Adrenal gland (tissue), 12 donors: ENCODE results near the gene CGGBP1. TPM values are rescaled to one million over a fixed set of nuclear protein-coding genes. Genes with fewer than 3 reads are reported as not detected.

ENCODE experiments used
- DNase-seq, 7 donors: peaks; one replicate each; pipeline ENCODE4 v3.0.0-alpha.2; 2019 to 2020
- H3K27ac ChIP-seq, 5 donors: fragments of 200-600 bp; sonication (generic) in 4 of 5; 1 replicate in 3 of 5; 2 replicates in 2 of 5; pipeline versions ENCODE4 v1.5.1 to v1.8.0; 2016 to 2020; ENCODE audit warnings: mild to moderate bottlenecking in 1 of 5
- H3K27me3 ChIP-seq: fragments of 200-600 bp; 2 replicates; pipeline ENCODE4 v1.8.0; 2021
- H3K36me3 ChIP-seq, 2 donors: fragments of 200-600 bp; replicated peaks in 1 of 2; 1 replicate in 1 of 2; 2 replicates in 1 of 2; pipeline versions ENCODE4 v1.5.1 to v1.8.0; 2018 to 2022
- H3K4me1 ChIP-seq, 2 donors: fragments of 200-600 bp; replicated peaks in 1 of 2; 1 replicate in 1 of 2; 2 replicates in 1 of 2; pipeline versions ENCODE4 v1.5.1 to v1.8.0; 2018 to 2021
- H3K4me3 ChIP-seq, 4 donors: fragments of 200-600 bp; sonication (generic) in 3 of 4; one replicate each; pipeline ENCODE4 v1.5.1; 2016 to 2018
- H3K9me3 ChIP-seq, 3 donors: fragments of 200-600 bp; sonication (generic) in 1 of 3; replicated peaks in 1 of 3; 1 replicate in 2 of 3; 2 replicates in 1 of 3; pipeline versions ENCODE4 v1.5.1 to v1.8.0; 2016 to 2021
- CTCF ChIP-seq, 6 experiments: fragments of 450-650 bp in 4 of 6; fragments of 200-600 bp in 2 of 6; sonication (generic) in 1 of 6; IDR thresholded peaks; 1 replicate in 5 of 6; 2 replicates in 1 of 6; pipeline versions ENCODE4 v1.5.1 to v1.8.0; 2016 to 2021; ENCODE audit warnings: antibody characterized with exemption in 6 of 6, mild to moderate bottlenecking in 2 of 6, moderate library complexity in 1 of 6
- POLR2A ChIP-seq, 2 donors: fragments of 450-650 bp; IDR thresholded peaks; one replicate each; pipeline ENCODE4 v1.6.1; 2017; ENCODE audit warnings: antibody characterized with exemption in 2 of 2, mild to moderate bottlenecking in 2 of 2, moderate library complexity in 1 of 2
- WGBS, 4 donors: extraction: QIAGEN DNeasy Blood & Tissue Kit in 2 of 4; methylation state at CpG; one replicate each; pipeline versions ENCODE4 v1.1.5 to v1.1.7; 2013 to 2017; 5-methylcytosine and 5-hydroxymethylcytosine counted together
- intact Hi-C, 2 donors: fragments of 100-400 bp; cut with DNase I; formaldehyde crosslinking; loops; one replicate each; pipeline versions ENCODE4 v1.14.1 to v1.15.0; 2022 to 2023
- polyA plus RNA-seq, 3 donors: library from polyadenylated mRNA; stranded (reverse); fragments of 200-250 nt in 2 of 3; fragments of 350-450 nt in 1 of 3; fragmentation: Illumina TruSeq in 1 of 3; extraction: RNeasy Lipid Tissue Mini Kit (QIAGEN cat#74804) in 1 of 3; gene quantifications; one replicate each; pipeline ENCODE4 v1.2.3, GENCODE V29; 2013 to 2014
- total RNA-seq, 9 donors: library from RNA; depleted of rRNA in 4 of 9; stranded (reverse); fragments of >200 nt in 4 of 9; fragments of 120-200 nt in 1 of 9; fragmentation: NEBNext Ultra II Directional in 1 of 9; extraction: Animal tissue kit (Norgen Biotek cat#: 25700) in 1 of 9; gene quantifications; one replicate each; pipeline versions ENCODE4 v1.1.0 to v1.2.4, GENCODE V29; 2013 to 2023
- donor health status: healthy with polysubstance abuse.
- donor health status: Bipolar disorder and iron deficiency.
- donor health status: DM: yes; HTN: yes; CAD: no.
- donor health status: DM: no; HTN: no; CAD: no.
- donor health status: DM: no; HTN: no; CAD: no.
- donor health status: DM: yes; HTN: yes; CAD: no.

The CGGBP1 gene
- total and polyA plus RNA-seq, 12 donors = 35.7 to 83.6 (median 55.0) TPM

- H3K27me3 ChIP-seq = no peaks in the 10 kb centered on the region
- WGBS, 4 donors = 31 to 59% (median 33%) methylated on average over 2 of the region's 2 CpGs
These were observed 45.2 kb downstream of the CGGBP1 start for GRCh38 chr3:88013592-88013991.

GRCh38 chr3:88010810-88011209, 48.0 kb downstream of the CGGBP1 start:
- H3K4me1 ChIP-seq = no peaks in the 10 kb centered on the region
- H3K4me3 ChIP-seq = no peak overlapping the region
- TF ChIP-seq CTCF (IDR thresholded peaks at IDR 0.05) (no peak), POLR2A (IDR thresholded peaks at IDR 0.05) (no peak)
- no peaks in the 10 kb centered on the region for H3K36me3 ChIP-seq
- no peak overlapping the region for H3K27ac ChIP-seq
- intact Hi-C loops = no loop called here
- no peaks in the 10 kb centered on the region for H3K9me3 ChIP-seq
- H3K27me3 ChIP-seq = no peaks in the 10 kb centered on the region
- no peak for DNase-seq
- WGBS, 4 donors = 77 to 83% (median 80%) methylated on average over 5 of the region's 5 CpGs

More at GRCh38 chr3:88013592-88013991, 45.2 kb downstream of the CGGBP1 start:
- no peak overlapping the region for H3K27ac ChIP-seq
- DNase-seq = no peak
- H3K4me3 ChIP-seq = no peak overlapping the region
- H3K36me3 ChIP-seq = no peaks in the 10 kb centered on the region
- intact Hi-C loops = no loop called here
- no peak for TF ChIP-seq CTCF (IDR thresholded peaks at IDR 0.05)
- no peak for TF ChIP-seq POLR2A (IDR thresholded peaks at IDR 0.05)
- no peaks in the 10 kb centered on the region for H3K9me3 ChIP-seq
- no peaks in the 10 kb centered on the region for H3K4me1 ChIP-seq

GRCh38 chr3:88009066-88009465, 49.7 kb downstream of the CGGBP1 start:
- no peak overlapping the region for H3K4me3 ChIP-seq
- H3K9me3 ChIP-seq = no peaks in the 10 kb centered on the region
- H3K4me1 ChIP-seq = no peaks in the 10 kb centered on the region
- no peaks in the 10 kb centered on the region for H3K27me3 ChIP-seq
- 83 to 88% (median 86%) methylated on average over 2 of the region's 2 CpGs for WGBS, 4 donors
- TF ChIP-seq CTCF (IDR thresholded peaks at IDR 0.05) (no peak), POLR2A (IDR thresholded peaks at IDR 0.05) (no peak)
- intact Hi-C loops = no loop called here
- H3K27ac ChIP-seq = no peak overlapping the region
- DNase-seq = no peak
- no peaks in the 10 kb centered on the region for H3K36me3 ChIP-seq

GRCh38 chr3:88005066-88005465, 53.7 kb downstream of the CGGBP1 start:
- no peak for DNase-seq
- Histone ChIP-seq H3K4me1 (no peaks in the 10 kb centered on the region), H3K27ac (no peak overlapping the region), H3K27me3 (no peaks in the 10 kb centered on the region), H3K36me3 (no peaks in the 10 kb centered on the region), H3K9me3 (no peaks in the 10 kb centered on the region), H3K4me3 (no peak overlapping the region)
- intact Hi-C loops = no loop called here
- no peak for TF ChIP-seq POLR2A (IDR thresholded peaks at IDR 0.05)
- TF ChIP-seq CTCF (IDR thresholded peaks at IDR 0.05) = peak; percentile 17 to 54 (median 40)
- 5 to 17% (median 15%) methylated on average over 2 of the region's 2 CpGs for WGBS, 4 donors
